ENCODE results near the gene COA8.

DNA sequence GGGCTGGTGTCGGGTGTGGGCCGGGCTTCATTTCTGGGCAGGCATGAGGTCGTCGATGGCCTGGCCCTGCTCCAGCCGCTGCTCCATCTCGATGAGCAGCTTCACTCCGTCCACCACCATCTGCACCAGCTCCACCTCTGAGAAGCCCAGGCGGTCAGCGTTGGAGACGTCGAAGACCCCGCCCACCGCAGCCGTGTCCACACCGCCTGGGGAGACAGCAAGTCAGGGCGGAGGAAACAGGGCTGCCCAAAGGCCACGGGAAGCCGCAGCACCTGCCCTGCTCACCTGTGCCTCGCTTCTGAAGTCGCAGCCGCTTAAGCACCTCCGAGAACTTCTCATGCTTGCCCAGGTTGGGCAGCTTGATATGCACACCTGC, 42.9 kb upstream of the COA8 start:
- TF ChIP-seq JUND (IDR thresholded peaks at IDR 0.05; ENCODE audit: low read depth, low read length), result no peak
- TF ChIP-seq JUNB (IDR thresholded peaks at IDR 0.05), result no peak
- no peak for TF ChIP-seq MYC (IDR thresholded peaks at IDR 0.05; ENCODE audit: insufficient read depth, insufficient read length, insufficient replicate concordance, low read length, severe bottlenecking)
- no peak for TF ChIP-seq PAX5 (IDR thresholded peaks at IDR 0.05; ENCODE audit: borderline replicate concordance, low read depth, low read length)
- no peak for TF ChIP-seq E2F4 (IDR thresholded peaks at IDR 0.05; ENCODE audit: low read depth, low read length)
- TF ChIP-seq CBX5 (IDR thresholded peaks at IDR 0.05; ENCODE audit: low read depth), result no peak
- TF ChIP-seq RFX5 (IDR thresholded peaks at IDR 0.05; ENCODE audit: low read depth, low read length), result no peak
- TF ChIP-seq, protein P1, sequence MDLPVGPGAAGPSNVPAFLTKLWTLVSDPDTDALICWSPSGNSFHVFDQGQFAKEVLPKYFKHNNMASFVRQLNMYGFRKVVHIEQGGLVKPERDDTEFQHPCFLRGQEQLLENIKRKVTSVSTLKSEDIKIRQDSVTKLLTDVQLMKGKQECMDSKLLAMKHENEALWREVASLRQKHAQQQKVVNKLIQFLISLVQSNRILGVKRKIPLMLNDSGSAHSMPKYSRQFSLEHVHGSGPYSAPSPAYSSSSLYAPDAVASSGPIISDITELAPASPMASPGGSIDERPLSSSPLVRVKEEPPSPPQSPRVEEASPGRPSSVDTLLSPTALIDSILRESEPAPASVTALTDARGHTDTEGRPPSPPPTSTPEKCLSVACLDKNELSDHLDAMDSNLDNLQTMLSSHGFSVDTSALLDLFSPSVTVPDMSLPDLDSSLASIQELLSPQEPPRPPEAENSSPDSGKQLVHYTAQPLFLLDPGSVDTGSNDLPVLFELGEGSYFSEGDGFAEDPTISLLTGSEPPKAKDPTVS (IDR thresholded peaks at IDR 0.05; ENCODE audit: low read depth, low read length), result no peak
- TF ChIP-seq SRF (IDR thresholded peaks at IDR 0.05; ENCODE audit: low read depth in 2 of 2, low read length in 2 of 2), result no peak
- TF ChIP-seq TCF12 (IDR thresholded peaks at IDR 0.05; ENCODE audit: low read depth, low read length), result no peak
- no peak for TF ChIP-seq FOXM1 (IDR thresholded peaks at IDR 0.05; ENCODE audit: low read depth, low read length)
- TF ChIP-seq NRF1 (conservative IDR thresholded peaks at IDR 0.05; ENCODE audit: low read depth, low read length), result no peak
